ENCODE data around the gene ZCCHC7. TPM values are rescaled to one million over a fixed set of nuclear protein-coding genes. Genes with fewer than 3 reads are reported as not detected.

The ZCCHC7 gene
- polyA plus RNA-seq, 3 donors: 8.7 to 12.9 (median 12.5) TPM

DNA sequence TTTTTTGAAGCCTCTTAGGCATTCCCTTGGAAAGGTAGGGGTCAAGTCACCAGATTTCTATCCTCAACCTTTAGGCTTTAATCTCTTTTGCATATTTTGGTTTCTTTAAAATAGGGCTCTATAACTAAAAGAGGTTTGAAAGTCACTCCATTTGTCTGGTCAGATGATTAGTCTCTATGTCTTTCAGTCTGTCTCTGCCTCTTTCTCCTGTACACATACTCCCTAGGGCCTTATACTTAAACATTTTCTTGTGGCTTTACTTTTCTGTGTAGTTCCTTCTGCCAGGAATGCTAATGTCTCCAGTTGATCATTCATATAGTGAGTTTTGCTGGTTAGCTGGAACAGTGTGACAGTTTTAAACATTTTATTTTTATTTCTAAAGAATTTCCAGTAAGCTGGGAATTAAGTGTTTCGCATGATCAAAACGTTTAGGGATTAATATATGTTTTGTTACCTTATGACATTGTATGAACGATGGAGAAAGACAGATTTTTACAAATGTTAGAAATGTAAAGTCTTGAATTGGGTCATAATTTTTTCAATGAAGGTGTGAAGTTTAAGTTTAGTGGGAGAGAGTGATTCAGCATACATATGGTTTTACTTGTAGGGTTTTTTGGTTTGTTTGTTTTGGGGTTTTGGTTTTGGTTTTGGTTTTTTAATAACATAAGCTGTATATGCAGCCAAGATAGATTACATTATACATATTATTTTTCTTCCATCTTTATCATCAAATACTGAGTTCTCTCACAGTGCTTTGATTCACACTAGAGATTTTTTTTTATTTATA lies 90.6 kb downstream of the ZCCHC7 start:
- 92% methylated on average over 3 of the region's 3 CpGs for WGBS (ENCODE audit: insufficient coverage)
- no peaks in the 10 kb centered on the region for H4K20me1 ChIP-seq (ENCODE audit: insufficient read depth, low read length)
- H3K27me3 Mint-ChIP-seq (ENCODE audit: low read depth in 3 of 3): no peaks in the 10 kb centered on the region
- no peak overlapping the region for H3K4me2 ChIP-seq (replicated peaks; ENCODE audit: extremely low read depth, low read length, poor library complexity, severe bottlenecking)
- H3K27ac Mint-ChIP-seq: peak overlapping the region in 2 of 7 donors; percentile 18 to 36
- no peak overlapping the region for H3K27ac ChIP-seq (ENCODE audit: low read depth in 1 of 2, low read length in 2 of 2)
- H3K9ac ChIP-seq (ENCODE audit: insufficient read depth, low read length, poor library complexity, severe bottlenecking): no peak overlapping the region
- H3K4me1 ChIP-seq (ENCODE audit: control insufficient read depth in 1 of 2, insufficient read depth in 2 of 2, low read length in 2 of 2): no peaks in the 10 kb centered on the region
- no peak overlapping the region for H2AFZ ChIP-seq (ENCODE audit: insufficient read depth, low read depth, low read length, poor library complexity, severe bottlenecking)
- DNase-seq: no peak
- H3K4me3 ChIP-seq (replicated peaks in 1 of 3; ENCODE audit: low read depth in 2 of 3, low read length in 3 of 3): no peak overlapping the region
- no peaks in the 10 kb centered on the region for H3K79me2 ChIP-seq (ENCODE audit: insufficient read depth, low read length)
- peaks cover 18 to 33% of the 10 kb centered on the region in 2 donors for H3K36me3 Mint-ChIP-seq
- TF ChIP-seq, protein P1, sequence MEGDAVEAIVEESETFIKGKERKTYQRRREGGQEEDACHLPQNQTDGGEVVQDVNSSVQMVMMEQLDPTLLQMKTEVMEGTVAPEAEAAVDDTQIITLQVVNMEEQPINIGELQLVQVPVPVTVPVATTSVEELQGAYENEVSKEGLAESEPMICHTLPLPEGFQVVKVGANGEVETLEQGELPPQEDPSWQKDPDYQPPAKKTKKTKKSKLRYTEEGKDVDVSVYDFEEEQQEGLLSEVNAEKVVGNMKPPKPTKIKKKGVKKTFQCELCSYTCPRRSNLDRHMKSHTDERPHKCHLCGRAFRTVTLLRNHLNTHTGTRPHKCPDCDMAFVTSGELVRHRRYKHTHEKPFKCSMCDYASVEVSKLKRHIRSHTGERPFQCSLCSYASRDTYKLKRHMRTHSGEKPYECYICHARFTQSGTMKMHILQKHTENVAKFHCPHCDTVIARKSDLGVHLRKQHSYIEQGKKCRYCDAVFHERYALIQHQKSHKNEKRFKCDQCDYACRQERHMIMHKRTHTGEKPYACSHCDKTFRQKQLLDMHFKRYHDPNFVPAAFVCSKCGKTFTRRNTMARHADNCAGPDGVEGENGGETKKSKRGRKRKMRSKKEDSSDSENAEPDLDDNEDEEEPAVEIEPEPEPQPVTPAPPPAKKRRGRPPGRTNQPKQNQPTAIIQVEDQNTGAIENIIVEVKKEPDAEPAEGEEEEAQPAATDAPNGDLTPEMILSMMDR (IDR thresholded peaks at IDR 0.05): no peak
- no peaks in the 10 kb centered on the region for H3K9me3 ChIP-seq (replicated peaks in 1 of 2; ENCODE audit: control insufficient read depth in 1 of 2, insufficient read depth in 1 of 2, low read length in 2 of 2)
- H3K4me3 Mint-ChIP-seq: no peak overlapping the region
- intact Hi-C loops (cut with micrococcal nuclease): no loop called here
- H3K27me3 ChIP-seq (ENCODE audit: control insufficient read depth in 2 of 2, insufficient read depth in 2 of 2, low read length in 2 of 2): no peaks in the 10 kb centered on the region
- peaks cover 8% of the 10 kb centered on the region for H3K4me1 Mint-ChIP-seq
- H3K36me3 ChIP-seq (replicated peaks in 1 of 2; ENCODE audit: control insufficient read depth in 1 of 2, insufficient read depth in 2 of 2, low read length in 2 of 2): peaks cover 5 to 25% of the 10 kb centered on the region in 2 donors
- peaks cover 0 to 4% (median 0%) of the 10 kb centered on the region in 7 donors for H3K9me3 Mint-ChIP-seq

DNA sequence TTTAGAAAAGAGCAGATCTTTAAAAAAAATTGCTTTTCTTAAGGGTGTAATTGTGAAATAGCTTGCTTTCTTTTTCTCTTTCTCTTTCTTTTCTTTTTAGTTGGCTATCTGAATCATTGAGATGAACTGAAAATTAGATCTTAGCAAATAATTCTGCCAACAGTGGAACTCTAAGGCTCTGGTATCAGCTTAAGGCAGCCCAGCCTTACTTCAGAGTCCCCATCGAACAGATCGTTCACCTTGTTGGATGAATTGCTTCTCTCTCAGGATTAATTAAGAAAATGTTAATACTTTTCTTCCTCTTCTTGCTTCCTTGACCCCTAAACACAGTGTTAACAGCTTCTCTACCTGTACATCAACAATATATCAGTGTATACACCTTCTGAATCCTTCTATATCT lies 92.1 kb downstream of the ZCCHC7 start:
- H2AFZ ChIP-seq (ENCODE audit: insufficient read depth, low read depth, low read length, poor library complexity, severe bottlenecking): no peak overlapping the region
- no CpG with 5 or more reads among the region's 2 CpGs for WGBS (ENCODE audit: insufficient coverage)
- intact Hi-C loops (cut with micrococcal nuclease): no loop called here
- Mint-ChIP-seq H3K9me3 (peaks cover 0 to 4% (median 0%) of the 10 kb centered on the region in 7 donors), H3K36me3 (peaks cover 14 to 20% of the 10 kb centered on the region in 2 donors), H3K27ac (no peak overlapping the region), H3K4me1 (peaks cover 8% of the 10 kb centered on the region), H3K4me3 (no peak overlapping the region), H3K27me3 (ENCODE audit: low read depth in 3 of 3) (peaks cover 0 to 2% (median 0%) of the 10 kb centered on the region in 3 donors)
- no peak overlapping the region for H3K9ac ChIP-seq (ENCODE audit: insufficient read depth, low read length, poor library complexity, severe bottlenecking)
- no peaks in the 10 kb centered on the region for H3K27me3 ChIP-seq (ENCODE audit: control insufficient read depth in 2 of 2, insufficient read depth in 2 of 2, low read length in 2 of 2)
- TF ChIP-seq, protein P1 (IDR thresholded peaks at IDR 0.05): no peak
- peaks cover 5 to 17% of the 10 kb centered on the region in 2 donors for H3K36me3 ChIP-seq (replicated peaks in 1 of 2; ENCODE audit: control insufficient read depth in 1 of 2, insufficient read depth in 2 of 2, low read length in 2 of 2)
- no peak for DNase-seq
- H3K9me3 ChIP-seq (replicated peaks in 1 of 2; ENCODE audit: control insufficient read depth in 1 of 2, insufficient read depth in 1 of 2, low read length in 2 of 2): no peaks in the 10 kb centered on the region
- H3K79me2 ChIP-seq (ENCODE audit: insufficient read depth, low read length): no peaks in the 10 kb centered on the region
- H3K4me2 ChIP-seq (replicated peaks; ENCODE audit: extremely low read depth, low read length, poor library complexity, severe bottlenecking): no peak overlapping the region
- no peaks in the 10 kb centered on the region for H4K20me1 ChIP-seq (ENCODE audit: insufficient read depth, low read length)
- H3K4me3 ChIP-seq (replicated peaks in 1 of 3; ENCODE audit: low read depth in 2 of 3, low read length in 3 of 3): no peak overlapping the region
- H3K27ac ChIP-seq (ENCODE audit: low read depth in 1 of 2, low read length in 2 of 2): no peak overlapping the region
- no peaks in the 10 kb centered on the region for H3K4me1 ChIP-seq (ENCODE audit: control insufficient read depth in 1 of 2, insufficient read depth in 2 of 2, low read length in 2 of 2)
